ENCODE measurements around the gene AQP10.

AQP10 gene

DNA sequence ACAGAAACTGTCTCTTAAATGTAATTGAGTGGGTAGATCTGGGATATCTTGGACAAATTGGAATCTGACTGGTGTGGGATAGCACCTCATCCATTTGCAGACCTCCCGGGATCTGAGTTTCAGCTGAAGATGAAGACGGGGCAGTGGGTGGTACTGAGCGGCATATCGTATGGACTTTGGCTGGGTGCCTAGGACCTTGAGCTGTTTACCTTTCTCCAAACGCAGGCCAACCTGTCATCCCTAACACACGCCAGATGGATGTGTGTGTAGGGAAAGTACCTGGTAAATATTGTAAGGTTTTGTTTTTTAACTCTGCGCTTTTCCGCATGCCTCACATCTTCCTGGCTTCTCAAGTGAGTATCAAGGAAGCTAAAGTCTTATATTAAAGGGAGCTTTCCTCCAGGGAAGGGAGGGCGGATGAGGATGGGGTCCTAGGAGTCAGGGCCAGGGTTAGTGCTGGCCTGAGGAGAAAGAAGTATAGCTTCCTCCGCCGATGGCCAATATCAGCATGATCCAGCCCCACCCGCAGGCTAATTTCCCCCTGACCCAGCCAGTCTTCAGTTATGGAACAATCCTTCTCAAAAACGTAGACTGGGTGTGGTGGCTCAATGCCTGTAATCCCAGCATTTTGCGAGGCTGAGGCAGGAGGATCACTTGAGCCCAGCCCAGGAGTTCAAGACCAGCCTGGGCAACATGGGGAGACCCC lies 30.6 kb downstream of the AQP10 start:
- TF ChIP-seq, protein P1, sequence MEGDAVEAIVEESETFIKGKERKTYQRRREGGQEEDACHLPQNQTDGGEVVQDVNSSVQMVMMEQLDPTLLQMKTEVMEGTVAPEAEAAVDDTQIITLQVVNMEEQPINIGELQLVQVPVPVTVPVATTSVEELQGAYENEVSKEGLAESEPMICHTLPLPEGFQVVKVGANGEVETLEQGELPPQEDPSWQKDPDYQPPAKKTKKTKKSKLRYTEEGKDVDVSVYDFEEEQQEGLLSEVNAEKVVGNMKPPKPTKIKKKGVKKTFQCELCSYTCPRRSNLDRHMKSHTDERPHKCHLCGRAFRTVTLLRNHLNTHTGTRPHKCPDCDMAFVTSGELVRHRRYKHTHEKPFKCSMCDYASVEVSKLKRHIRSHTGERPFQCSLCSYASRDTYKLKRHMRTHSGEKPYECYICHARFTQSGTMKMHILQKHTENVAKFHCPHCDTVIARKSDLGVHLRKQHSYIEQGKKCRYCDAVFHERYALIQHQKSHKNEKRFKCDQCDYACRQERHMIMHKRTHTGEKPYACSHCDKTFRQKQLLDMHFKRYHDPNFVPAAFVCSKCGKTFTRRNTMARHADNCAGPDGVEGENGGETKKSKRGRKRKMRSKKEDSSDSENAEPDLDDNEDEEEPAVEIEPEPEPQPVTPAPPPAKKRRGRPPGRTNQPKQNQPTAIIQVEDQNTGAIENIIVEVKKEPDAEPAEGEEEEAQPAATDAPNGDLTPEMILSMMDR (conservative IDR thresholded peaks at IDR 0.05; ENCODE audit: low read depth, low read length), result no peak
- no peak overlapping the region for H3K4me3 ChIP-seq (ENCODE audit: low read length)
- no peak for DNase-seq (ENCODE audit: low read depth)

DNA sequence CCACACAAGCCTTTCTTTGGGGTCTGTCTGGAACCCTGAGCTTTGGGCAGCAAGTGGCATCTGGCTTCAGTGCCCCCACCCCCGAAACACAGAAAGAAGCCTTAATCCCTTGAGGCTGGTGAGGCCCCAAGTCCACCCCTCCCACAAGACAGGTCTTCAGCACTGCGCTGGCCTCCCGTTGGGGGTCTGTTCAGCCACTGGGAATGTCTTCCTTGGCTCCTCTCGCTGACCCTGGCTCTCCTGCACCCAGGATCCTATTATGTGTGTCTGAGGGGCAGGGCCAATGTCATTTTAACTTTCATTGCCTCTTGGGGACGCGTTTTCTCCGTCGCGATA lies 31.3 kb downstream of the AQP10 start:
- TF ChIP-seq, protein P1 (conservative IDR thresholded peaks at IDR 0.05; ENCODE audit: low read depth, low read length), result no peak
- peak overlapping the region; percentile 50 for H3K4me3 ChIP-seq (ENCODE audit: low read length)
- DNase-seq (ENCODE audit: low read depth), result no peak

DNA sequence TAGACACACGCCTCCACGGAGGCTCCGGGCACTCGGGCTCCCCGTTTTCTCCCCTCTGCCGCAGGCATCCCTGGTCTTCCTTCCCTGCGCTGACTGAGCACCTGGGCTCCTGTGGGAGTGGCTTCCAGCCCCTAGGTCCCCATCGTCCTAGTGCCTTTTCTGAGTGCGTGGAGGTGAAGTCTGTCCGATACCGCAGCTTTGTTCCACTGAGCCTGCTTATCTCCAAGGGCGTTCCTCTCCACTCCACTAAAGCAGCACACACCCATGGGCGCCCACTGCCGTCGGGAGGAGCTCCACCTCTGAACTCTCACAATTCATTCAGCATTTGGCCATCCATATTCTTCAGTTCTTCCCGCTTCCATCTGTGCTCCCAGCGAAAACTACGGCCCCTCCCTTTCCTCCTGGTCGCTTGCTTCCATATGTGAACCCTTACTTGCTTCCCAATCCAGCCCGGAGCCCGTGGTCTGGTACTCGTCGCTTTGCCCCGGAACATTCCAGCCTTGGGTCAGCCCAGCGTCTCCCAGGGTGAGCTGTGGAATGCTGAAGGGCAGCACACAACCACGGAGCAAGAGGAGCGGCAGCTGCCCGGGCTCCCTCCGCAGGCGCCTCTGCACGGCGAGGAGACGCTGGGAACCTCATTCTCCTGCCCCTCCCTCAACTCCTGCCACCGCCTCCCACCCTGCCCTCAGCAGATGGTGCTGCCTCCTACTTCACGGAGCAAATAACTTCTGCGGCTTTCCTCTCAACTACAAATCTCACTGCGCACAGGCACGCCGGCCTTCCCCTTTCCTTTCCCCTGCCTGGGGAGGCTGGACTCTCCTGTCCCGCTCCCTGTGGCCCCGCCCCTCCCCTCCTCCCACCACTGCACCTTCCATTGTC lies 31.9 kb downstream of the AQP10 start:
- TF ChIP-seq, protein P1 (conservative IDR thresholded peaks at IDR 0.05; ENCODE audit: low read depth, low read length), result peak; percentile 9
- peak overlapping the region; percentile 50 for H3K4me3 ChIP-seq (ENCODE audit: low read length)
- DNase-seq (ENCODE audit: low read depth), result no peak

DNA sequence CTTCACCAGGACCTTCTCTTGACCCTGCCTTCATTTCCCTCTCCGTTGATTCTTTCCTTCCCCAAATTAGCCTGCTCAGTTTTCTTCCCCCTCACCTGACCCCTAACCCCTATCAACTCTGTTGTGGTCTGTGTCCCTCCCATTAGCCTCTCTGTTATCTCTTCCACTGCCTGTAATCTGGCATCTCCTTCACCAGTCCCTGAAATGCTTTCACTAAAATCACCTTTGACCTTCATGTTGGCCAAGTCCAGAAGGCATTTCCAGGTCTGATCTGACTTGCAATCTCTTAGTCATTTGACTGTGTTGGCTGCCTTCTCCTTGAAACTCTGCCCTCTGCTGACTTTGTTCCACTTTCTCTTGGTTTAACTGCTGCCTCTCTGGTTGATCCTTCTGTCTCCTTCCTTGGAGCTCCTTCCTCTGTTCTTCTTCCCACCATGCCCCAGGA lies 32.6 kb downstream of the AQP10 start:
- TF ChIP-seq, protein P1 (conservative IDR thresholded peaks at IDR 0.05; ENCODE audit: low read depth, low read length), result peak; percentile 53
- DNase-seq (ENCODE audit: low read depth), result no peak
- no peak overlapping the region for H3K4me3 ChIP-seq (ENCODE audit: low read length)

DNA sequence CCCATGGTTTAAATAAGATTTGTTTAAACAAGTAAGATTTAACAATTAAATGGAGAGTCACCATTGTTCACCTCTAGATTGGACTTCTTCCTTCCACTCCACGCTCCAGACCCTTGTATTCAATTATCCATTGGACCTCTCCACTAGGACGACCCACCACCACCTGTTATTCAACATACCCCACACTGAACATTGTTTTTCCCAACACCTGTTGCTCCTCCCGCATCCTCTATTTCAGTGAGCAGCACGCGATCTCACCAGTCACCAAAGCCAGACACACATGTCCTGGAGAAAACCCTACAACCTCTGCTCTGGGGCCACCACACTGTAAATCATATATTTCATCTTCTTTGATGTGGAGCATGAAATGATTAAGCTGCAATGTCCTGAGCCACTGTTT lies 33.1 kb downstream of the AQP10 start:
- TF ChIP-seq, protein P1 (conservative IDR thresholded peaks at IDR 0.05; ENCODE audit: low read depth, low read length), result no peak
- DNase-seq (ENCODE audit: low read depth), result no peak
- no peak overlapping the region for H3K4me3 ChIP-seq (ENCODE audit: low read length)

DNA sequence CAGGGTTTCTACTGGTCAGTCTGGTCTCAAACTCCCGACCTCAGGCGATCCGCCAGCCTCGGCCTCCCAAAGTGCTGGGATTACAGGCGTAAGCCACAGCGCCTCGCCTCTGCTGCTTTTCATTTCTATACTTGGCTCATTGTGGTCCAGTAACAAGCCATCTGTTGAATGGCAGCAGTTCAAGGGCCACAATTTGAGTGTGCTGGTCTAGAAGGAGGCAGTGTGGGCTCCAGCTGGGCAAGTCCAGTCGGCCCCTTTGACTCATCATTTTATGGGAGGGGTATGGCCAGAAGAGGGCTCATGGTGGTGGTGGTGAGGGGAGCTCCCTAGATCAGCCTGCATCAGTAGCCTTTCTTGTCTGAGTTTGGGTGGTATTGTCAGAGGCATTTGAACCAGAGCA lies 37.6 kb downstream of the AQP10 start:
- TF ChIP-seq, protein P1 (conservative IDR thresholded peaks at IDR 0.05; ENCODE audit: low read depth, low read length), result no peak
- DNase-seq (ENCODE audit: low read depth), result no peak
- no peak overlapping the region for H3K4me3 ChIP-seq (ENCODE audit: low read length)

Data from retinal pigment epithelial cell (primary cell).